HG03460 (cell line): Measurements from ENCODE around the gene MET.
"Not testable (repeated sequence)": the region's sequence is repeated elsewhere in the genome, so short reads cannot be mapped to it uniquely, and the experiment has no call there.

ENCODE experiments used
- ATAC-seq: cut with Tn5 transposase; IDR thresholded peaks from one replicate; pipeline ENCODE4 v1.9.1; 2021; ENCODE audit not compliant: unreplicated experiment

MET gene

DNA sequence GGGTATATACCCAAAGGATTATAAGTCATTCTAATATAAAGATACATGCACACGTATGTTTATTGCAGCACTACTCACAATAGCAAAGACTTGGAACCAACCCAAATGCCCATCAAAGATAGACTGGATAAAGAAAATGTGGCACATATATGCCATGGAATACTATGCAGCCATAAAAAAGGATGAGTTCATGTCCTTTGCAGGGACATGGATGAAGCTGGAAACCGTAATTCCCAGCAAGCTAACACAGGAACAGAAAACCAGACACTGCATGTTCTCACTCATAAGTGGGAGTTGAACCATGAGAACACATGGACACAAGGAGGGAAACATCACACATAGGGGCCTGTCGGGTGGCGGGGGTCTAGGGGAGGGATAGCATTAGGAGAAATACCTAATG is 79.1 kb downstream of the MET start:
- not testable (repeated sequence) for ATAC-seq

DNA sequence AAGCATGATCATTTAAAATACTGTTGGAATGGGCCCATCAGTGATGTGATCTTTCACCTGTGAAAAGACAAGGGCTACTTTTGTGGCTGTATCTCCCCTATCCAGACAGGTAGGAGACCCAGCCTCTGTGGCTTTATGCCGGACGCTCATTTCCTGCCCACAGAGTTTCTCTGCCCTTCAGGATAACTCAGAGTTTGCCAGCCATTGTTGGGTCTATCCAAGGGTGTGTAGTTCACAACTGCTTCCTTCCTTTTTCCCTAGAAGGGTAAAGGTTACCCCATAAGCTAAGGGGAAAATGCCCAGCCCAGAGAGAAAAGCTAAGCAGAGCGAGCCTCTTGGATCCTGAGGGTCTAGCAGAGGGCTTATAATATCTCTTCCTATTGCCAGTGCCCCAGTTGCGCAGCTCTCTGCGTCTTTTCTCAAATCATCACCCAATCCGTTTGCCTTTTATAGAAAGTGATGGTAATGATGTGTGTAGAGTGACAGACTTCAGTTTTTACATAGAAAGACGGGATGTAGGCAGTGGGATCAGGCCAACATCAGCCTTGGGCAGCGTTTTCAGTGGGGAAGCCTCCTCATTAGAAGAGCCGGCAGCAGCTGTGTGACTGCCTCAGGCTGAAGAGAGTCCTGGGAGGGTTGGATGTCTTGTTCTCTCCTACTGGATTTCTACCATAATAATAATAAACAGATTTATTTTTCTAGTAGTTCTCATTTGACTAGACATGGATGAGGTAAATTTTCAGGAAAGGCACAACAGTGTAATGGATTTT is 80.5 kb downstream of the MET start:
- no peak for ATAC-seq

DNA sequence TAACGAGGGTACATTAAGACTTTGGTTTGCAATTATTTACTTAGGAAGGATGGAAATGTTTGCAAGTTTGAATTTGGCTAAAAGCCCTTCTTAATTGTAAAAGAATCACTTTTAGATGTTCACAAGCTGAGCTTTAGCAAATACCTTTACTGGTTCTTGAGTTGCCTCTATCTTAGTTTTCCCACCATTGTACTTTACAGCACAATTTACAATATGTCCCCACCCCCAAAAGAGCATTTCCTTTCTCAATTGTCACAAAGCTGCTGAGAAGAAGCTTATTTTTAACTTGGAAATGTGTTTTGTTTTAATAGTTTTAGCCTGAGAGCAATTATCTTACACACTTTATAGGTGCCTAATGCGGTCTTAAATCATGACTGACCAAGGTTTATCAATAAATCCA is 81.1 kb downstream of the MET start:
- ATAC-seq: no peak

DNA sequence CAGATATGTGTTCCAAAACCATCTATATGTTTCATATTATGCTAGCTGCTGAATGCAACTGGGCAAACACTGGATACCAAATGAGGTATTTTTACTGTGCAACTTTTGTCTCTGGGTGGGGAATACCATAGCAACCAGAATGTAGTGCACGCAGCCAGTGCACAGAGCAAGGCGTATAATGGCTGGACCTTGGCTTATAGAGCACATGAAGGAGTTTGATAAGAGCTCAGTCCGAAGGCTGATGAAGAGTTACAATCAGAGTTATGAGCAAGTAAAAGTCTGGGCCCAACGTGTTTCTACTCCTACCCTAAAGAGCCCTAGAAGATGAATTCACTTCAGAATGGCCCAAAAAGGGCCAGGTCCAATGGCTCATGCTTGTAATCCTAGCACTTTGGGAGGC is 82.2 kb downstream of the MET start:
- ATAC-seq: no peak

DNA sequence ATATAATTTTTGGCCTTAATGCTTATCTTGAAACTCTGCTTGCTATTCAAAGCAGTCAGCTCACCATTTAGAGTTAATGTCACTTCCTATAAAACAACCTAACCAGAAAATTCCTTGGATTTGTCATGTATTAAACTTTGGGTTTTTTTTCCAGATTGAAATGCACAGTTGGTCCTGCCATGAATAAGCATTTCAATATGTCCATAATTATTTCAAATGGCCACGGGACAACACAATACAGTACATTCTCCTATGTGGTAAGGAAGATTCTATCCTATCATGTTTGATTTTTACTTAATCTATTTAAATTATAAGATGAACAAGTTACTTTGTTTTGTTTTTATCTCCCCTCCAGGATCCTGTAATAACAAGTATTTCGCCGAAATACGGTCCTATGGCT is 85.3 kb downstream of the MET start:
- ATAC-seq: no peak

DNA sequence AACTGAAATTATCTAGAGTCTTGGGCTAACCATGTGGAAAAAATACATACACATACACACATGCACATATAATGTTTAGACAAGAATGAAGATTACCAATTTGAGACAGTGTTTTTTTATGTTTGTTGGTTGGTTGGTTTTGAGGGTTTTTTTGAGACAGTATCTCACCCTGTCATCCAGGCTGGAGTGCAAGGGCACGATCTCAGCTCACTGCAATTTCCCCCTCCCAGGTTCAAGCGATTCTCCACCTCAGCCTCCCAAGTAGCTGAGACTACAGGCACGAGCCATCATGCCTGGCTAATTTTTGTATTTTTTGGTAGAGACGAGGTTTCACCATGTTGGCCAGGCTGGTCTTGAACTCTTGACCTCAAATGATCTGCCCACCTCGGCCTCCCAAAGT is 87.6 kb downstream of the MET start:
- ATAC-seq: not testable (repeated sequence)

DNA sequence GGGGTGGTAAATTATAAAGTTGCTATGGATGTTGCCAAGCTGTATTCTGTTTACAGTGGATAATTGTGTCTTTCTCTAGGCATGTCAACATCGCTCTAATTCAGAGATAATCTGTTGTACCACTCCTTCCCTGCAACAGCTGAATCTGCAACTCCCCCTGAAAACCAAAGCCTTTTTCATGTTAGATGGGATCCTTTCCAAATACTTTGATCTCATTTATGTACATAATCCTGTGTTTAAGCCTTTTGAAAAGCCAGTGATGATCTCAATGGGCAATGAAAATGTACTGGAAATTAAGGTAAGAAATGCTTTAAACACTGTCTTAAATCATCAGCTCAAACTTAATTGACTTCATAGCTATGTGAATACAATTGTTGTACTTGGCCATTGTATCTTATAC is 91.0 kb downstream of the MET start:
- no peak for ATAC-seq

DNA sequence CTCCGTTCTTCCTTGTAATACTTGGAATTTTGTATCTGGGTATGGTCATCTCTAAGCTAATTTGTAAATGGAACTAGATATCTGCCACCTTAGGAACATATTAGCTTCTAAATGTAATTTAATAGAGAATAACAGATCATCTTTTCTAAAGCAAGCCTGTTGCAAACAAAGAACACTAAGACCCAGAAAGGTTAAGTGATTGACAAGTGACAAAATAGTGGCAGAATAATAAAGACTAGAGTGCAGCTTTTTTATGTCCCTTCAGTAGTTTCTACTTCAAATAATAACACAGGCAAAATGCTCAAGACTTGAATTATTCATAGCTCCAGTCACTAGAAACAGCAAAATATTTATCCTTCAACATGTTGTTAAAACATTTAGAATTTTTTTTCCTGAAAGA is 91.7 kb downstream of the MET start:
- ATAC-seq: no peak

DNA sequence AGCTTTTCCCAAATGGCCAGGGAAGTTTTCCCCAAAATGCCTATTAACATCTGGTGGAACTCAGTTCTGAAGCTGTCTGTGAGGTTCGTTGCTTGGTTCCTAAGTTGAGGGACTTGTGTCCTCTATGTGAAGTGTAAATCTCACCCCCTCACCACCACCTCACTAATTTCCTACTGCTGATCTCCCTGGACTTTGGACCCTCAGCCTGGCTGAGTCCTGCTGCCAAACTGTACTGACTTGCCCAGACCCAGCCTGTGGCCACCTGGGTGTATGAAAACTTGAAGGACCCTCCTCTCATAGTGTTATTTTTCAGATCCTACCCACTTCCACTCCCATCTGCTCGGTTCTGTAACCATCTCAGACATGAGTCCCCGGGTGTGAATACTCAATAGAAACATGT is 94.9 kb downstream of the MET start:
- no peak for ATAC-seq

DNA sequence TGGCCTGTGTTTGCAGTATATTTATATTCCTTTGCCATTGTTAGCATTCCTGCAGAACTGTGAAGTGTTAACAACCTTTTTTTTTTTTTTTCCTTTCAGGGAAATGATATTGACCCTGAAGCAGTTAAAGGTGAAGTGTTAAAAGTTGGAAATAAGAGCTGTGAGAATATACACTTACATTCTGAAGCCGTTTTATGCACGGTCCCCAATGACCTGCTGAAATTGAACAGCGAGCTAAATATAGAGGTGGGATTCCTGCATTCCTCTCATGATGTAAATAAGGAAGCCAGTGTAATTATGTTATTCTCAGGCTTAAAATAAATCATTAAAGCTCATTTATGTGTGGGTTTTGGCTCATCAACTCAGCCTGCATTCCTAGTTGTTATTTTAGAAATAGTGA is 97.5 kb downstream of the MET start:
- ATAC-seq: no peak

DNA sequence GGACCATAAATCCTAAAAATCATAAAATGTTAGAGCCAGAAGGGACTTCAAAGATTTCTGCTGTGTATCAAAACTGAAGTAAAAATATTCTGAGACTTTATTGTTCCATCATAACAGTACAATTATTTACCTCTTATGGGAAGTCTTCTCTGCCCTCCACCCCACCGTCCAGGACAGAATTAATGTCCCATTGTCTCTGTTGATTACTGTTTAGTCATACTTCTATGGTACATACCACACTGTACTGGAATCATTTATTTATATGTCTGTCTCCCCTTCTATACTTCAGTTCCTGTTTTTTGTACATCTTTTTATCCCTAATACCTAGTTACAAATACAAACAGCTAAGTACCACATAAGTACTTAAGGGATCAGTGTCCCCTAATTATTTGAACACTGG is 98.9 kb downstream of the MET start:
- no peak for ATAC-seq

DNA sequence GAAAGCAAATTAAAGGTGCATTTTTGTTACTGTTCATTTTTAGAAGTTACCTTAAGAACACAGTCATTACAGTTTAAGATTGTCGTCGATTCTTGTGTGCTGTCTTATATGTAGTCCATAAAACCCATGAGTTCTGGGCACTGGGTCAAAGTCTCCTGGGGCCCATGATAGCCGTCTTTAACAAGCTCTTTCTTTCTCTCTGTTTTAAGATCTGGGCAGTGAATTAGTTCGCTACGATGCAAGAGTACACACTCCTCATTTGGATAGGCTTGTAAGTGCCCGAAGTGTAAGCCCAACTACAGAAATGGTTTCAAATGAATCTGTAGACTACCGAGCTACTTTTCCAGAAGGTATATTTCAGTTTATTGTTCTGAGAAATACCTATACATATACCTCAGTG is 99.6 kb downstream of the MET start:
- ATAC-seq: no peak

DNA sequence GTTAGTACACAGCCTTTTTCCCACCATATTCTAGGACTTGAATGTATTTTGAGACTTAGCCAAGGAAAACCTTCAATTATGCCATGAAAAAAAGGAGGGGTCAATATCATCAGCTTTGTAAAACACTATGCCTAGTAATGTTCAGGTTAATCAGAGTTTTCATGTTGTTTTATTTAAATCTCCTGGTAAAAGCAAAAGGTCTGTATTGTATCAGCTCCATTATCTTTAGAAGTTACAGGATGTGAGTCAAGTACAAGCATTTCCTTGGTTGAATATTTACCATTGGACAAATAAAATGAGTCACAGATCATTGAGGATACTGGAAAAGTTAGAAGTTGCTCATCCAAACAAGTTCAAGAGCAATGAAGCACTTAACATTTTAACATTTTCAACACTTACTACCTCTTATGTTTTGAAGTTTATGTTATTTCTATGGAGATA is 100.4 kb downstream of the MET start:
- ATAC-seq: no peak

DNA sequence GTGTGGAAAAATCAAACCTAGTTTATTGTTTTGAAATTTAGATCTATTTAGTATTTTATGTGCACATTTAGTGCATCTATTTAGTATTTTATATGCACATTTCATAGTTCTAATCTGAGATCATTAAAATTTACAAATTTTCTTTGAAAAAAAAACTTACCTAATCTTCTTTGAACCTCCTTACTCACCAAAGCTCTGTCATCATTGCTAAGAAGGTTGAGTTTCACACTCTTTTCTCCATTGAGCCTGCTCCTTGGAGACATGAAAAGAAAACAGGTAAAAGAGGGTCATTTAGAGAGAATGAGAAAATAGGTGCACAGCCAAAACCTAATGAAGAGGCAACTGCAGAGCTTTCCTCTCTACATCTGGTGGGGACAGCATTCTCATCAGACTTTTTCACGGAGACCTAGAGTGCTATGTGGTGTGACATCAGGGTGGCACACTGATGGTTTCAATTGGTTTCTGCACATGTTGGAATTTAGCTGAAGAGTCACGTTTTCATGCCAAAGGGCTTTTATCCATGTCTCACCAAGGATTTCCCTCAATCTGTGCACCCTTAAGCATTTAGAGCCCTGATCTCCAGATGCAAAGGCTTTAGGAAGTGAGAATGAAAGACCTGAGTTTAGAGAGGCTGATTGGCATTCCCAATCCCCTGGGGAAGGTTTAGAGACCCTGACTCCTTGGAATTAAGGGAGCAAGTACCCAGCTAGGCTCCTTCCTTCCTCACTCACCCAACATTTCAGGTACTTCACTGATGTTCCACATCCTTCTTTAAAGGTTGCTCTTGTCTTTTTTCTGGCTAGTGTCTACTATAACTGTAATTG is 101.1 kb downstream of the MET start:
- no peak for ATAC-seq

DNA sequence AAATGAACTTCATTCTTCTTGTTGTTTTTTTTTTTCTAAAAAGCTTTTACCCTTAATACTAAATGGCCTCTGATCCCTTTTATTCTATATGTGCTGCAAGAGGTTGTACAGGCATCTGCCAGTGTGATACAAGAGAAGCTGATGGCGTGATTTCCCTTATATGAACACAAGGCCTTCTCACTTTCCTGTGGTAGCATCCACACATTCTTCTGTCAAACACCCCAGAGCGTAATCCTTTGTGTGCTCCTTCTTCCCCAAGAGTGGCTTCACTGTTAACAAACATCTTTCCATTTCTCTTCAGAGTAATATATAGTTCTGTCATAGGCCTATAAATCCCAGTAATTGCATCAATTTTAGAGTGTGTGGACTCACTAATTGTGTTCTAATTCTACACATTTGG is 104.0 kb downstream of the MET start:
- ATAC-seq: no peak

DNA sequence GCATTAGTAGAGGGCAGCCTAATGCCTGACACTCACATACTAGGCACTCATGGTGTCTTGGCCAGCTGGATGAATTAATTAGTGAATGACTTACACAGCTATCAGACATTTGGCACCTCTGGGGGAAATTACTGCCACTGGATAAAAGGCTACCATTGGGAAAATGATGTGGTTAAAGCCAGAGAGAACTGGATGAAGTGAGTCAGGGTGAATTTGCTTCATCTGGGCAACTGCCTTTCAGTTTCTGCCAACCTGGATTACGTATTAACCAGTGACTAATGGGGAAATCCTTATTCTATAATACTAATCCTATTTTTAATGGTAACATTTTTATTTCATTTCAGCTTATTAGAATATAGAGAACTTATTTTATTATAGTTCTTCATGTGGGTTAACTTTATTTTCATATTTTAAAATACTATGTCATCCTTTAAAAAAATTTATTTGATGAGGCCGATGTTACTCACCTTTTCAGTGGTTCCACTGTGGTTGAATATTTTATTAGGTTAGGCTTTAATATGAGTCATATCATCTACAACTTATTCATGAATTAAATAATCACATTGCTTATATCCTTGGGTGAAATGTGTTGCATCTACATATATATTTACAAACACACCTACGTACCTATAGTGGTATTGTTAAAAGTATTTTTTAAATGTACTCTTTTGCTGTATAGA is 104.8 kb downstream of the MET start:
- ATAC-seq: peak; percentile 61

DNA sequence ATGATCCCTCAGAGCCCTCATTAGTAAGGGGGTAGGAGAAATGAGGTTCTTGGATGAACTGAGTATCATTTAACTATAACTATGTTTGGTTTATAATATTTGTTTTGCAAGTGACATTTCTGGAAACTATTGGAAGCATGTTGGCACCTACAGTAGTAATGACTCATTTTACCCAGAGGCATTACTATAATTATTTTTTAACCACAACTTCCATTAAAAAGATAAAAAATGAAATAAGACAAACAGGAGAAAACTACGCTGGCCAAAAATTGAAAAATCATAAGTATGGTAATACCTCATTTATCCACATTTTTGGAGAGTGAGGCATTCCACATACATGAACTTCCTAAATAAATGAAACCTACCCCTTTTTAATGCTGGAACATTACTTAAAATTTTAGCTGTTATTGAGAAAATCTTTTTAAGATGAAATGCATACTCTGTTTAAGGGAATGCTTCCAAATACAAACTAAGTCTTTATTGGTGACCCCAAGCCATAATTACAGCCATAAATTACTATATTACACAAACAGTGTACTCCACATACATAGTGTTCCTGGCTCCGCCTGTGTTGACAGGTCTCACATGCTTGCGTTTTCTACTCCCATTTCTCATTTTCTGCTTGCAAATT is 105.8 kb downstream of the MET start:
- ATAC-seq: no peak

DNA sequence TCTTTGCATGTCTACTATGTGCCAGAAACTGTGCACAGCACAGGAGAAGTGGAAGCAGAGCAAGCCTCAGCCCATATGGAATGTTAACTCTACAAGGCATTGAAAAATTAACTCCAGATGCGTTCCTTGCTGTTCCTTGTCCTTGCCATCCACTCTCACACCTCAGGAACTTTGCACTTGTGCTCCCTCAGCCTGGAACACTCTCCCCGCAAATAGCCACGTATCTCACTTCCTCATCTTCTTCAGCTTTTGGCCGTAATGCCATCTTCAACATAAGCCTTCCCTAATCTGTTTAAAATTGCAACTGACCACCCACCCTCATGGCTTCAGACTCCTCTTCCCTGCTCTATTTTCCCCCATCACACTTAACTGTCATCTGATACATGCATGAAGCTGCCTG is 107.2 kb downstream of the MET start:
- no peak for ATAC-seq

DNA sequence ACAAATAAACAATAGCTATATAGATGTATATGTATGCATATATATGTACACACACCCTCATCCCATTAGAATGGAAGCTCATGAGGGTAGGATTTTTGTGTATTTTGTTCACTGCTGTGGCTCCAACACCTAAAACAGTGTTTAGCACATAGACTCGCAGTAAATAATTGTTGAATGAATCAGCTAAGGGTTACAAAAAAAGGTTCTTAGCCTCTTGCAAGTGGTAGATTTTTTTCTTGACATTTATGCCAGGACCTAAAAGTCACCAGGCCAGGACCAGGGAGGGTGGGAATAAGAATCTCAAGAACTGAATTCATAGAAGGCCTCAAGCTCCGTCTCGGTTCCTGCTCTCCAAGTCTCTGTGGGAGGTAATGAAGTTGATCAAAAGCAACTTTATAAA is 107.9 kb downstream of the MET start:
- no peak for ATAC-seq

DNA sequence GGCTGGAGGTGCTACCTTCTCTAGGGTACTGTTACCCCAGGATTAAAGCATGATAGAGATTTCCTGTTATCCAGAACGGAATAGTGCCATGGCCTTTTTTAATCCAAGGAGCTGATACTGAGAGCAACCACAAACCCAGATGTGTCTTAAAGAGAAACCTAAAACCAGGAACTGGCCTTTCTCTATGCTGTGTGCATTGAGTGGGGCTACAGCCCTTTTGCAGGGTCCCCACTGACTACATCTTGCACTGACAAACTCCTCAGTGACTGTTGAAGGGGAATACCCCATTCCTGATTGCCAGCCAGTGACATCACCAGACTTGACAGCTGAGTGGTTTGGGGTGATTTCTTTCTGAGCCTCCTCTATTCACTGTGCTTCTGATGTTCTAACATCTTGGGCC is 108.5 kb downstream of the MET start:
- ATAC-seq: no peak

DNA sequence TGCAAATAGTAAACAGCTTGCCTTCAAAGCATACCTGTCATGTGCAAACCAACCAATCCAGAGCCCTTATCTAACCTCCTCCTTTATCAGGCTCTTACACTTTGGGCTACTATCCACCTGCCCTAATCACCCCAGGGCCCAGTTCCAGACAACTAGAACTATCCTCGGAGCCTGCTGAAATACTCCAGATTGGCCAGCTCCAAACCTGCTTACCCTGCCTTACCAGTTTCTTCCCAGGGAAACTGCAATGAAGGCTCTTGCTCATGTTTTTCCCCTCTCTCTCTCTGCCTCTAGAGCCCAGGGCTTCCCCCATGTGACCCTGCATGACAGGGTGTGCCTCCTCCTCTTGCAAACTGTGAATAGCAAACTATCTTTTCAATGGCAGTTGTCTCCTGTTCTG is 109.0 kb downstream of the MET start:
- no peak for ATAC-seq
